Measurements from ENCODE around the gene C19orf73.
"Not testable (repeated sequence)": the region's sequence is repeated elsewhere in the genome, so short reads cannot be mapped to it uniquely, and the experiment has no call there.

The C19orf73 gene

DNA sequence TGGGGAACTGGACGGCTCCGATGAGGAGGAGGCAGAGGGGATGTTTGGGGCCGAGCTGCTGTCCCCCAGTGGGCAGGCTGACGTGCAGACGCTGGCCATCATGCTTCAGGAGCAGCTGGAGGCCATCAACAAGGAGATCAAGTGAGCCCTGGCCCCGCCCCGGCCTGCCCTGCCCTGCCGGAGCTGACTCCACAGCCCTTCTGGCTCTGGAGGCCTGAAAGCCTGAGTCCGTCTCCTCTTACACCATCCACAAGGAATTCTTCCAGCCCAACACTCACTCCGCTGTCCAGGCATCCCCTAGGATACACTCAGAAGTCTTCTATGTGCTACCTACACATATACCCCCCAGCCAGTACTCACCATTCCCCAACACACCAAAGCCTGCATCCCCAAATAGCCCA, 17.8 kb upstream of the C19orf73 start:
- Mint-ChIP-seq H3K36me3 (peaks cover 6% of the 10 kb centered on the region), H3K4me3 (no peak overlapping the region), H3K27me3 (peaks cover 32% of the 10 kb centered on the region), H3K9me3 (no peaks in the 10 kb centered on the region), H3K4me1 (peaks cover 11% of the 10 kb centered on the region), H3K27ac (no peak overlapping the region)
- no peak for ATAC-seq (ENCODE audit: low read depth)
- DNase-seq (ENCODE audit: low spot score in 2 of 2) = no peak

- DNase-seq (ENCODE audit: low spot score in 2 of 2) = no peak
- Mint-ChIP-seq H3K27ac (no peak overlapping the region), H3K27me3 (peaks cover 28% of the 10 kb centered on the region), H3K4me3 (no peak overlapping the region), H3K4me1 (peaks cover 7% of the 10 kb centered on the region), H3K36me3 (peaks cover 4% of the 10 kb centered on the region), H3K9me3 (no peaks in the 10 kb centered on the region)
- no peak for ATAC-seq (ENCODE audit: low read depth)
Measured at GRCh38 chr19:49135686-49136085, 16.7 kb upstream of the C19orf73 start.

- Mint-ChIP-seq H3K27me3 (peaks cover 28% of the 10 kb centered on the region), H3K4me1 (peaks cover 7% of the 10 kb centered on the region), H3K4me3 (peak overlapping the region; percentile 21), H3K36me3 (peaks cover 4% of the 10 kb centered on the region), H3K9me3 (no peaks in the 10 kb centered on the region), H3K27ac (no peak overlapping the region)
- ATAC-seq (ENCODE audit: low read depth) (peak; percentile 55), DNase-seq (ENCODE audit: low spot score in 2 of 2) (no peak)
Measured at GRCh38 chr19:49133621-49134454, 14.9 kb upstream of the C19orf73 start.

GRCh38 chr19:49132974-49133609, 14.1 kb upstream of the C19orf73 start:
- Mint-ChIP-seq H3K4me3 (peak overlapping the region; percentile 21), H3K27ac (no peak overlapping the region)
- no peak for DNase-seq (ENCODE audit: low spot score in 2 of 2)

DNA sequence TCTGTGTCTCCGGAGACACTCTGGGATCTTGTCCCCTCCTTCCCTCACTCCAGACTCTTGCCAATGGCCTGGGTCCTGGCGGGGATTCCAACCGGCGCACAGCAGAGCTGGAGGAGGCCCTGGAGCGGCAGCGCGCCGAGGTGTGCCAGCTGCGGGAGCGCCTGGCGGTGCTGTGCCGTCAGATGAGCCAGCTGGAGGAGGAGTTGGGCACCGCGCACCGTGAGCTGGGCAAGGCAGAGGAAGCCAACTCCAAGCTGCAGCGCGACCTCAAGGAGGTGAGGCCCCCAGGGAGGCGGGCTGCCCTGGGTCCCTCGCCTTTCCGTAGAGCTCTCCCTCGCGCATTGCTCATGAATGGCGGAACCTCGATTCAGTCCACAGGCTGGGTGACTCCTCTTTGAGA, 11.4 kb upstream of the C19orf73 start:
- Mint-ChIP-seq H3K4me1 (peaks cover 15% of the 10 kb centered on the region), H3K27ac (no peak overlapping the region), H3K9me3 (no peaks in the 10 kb centered on the region), H3K27me3 (peaks cover 12% of the 10 kb centered on the region), H3K36me3 (peaks cover 1% of the 10 kb centered on the region), H3K4me3 (no peak overlapping the region)
- DNase-seq (ENCODE audit: low spot score in 2 of 2) (no peak), ATAC-seq (ENCODE audit: low read depth) (no peak)

More at GRCh38 chr19:49132974-49133609, 14.1 kb upstream of the C19orf73 start:
- Mint-ChIP-seq H3K4me1 (peaks cover 13% of the 10 kb centered on the region), H3K36me3 (peaks cover 4% of the 10 kb centered on the region), H3K27me3 (peaks cover 28% of the 10 kb centered on the region), H3K9me3 (no peaks in the 10 kb centered on the region)
- ATAC-seq (ENCODE audit: low read depth) = peak; percentile 18

- ATAC-seq (ENCODE audit: low read depth) = no peak
- Mint-ChIP-seq H3K27ac (no peak overlapping the region), H3K4me1 (peaks cover 15% of the 10 kb centered on the region), H3K36me3 (peaks cover 1% of the 10 kb centered on the region), H3K4me3 (no peak overlapping the region), H3K9me3 (no peaks in the 10 kb centered on the region), H3K27me3 (peaks cover 6% of the 10 kb centered on the region)
- DNase-seq (ENCODE audit: low spot score in 2 of 2) = no peak
Measured at GRCh38 chr19:49129238-49129583, 10.3 kb upstream of the C19orf73 start.

- H3K4me3 Mint-ChIP-seq = peak overlapping the region; percentile 63
- ATAC-seq (ENCODE audit: low read depth) (no peak), DNase-seq (ENCODE audit: low spot score in 2 of 2) (no peak)
- H3K27me3 Mint-ChIP-seq = peaks cover 4% of the 10 kb centered on the region
- no peak overlapping the region for H3K27ac Mint-ChIP-seq
- H3K9me3 Mint-ChIP-seq = no peaks in the 10 kb centered on the region
- H3K4me1 Mint-ChIP-seq = peaks cover 13% of the 10 kb centered on the region
- peaks cover 1% of the 10 kb centered on the region for H3K36me3 Mint-ChIP-seq
Measured at GRCh38 chr19:49128545-49129237, 9.7 kb upstream of the C19orf73 start.

DNA sequence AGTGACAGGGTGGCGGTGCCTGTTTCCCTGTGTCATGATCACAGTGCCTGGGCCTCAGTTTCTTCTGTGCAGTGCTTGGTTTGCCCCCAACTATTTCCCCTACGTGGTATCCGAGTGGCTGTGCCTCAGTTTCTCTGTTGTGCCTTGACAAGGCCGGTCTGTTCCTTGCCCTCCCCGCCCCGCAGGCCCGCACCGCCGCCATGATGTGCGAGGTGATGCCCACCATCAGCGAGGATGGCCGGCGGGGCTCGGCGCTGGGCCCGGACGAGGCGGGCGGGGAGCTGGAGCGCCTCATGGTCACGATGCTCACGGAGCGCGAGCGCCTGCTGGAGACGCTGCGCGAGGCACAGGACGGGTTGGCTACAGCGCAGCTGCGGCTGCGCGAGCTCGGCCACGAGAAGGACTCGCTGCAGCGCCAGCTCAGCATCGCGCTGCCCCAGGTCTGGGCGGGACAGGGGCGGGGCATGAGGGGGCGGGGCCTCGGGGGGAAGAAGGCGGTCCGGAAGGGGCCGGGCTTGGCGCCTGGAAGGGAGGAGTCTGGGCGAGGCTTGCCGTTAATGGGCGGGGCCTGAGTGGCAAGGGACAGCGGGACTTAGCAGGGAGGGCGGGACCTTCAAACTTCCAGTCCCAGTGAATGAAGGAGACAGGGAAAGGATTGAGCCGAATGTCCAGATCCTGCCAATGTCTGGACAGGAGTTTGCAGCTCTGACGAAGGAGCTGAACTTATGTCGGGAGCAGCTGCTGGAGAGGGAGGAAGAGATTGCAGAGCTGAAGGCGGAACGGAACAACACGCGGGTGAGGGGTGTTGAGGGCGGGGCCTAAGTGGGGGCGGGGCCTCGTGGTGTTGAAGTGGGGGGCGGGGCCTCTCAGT, 9.0 kb upstream of the C19orf73 start:
- peak overlapping the region; percentile 88 for H3K4me3 Mint-ChIP-seq
- H3K4me1 Mint-ChIP-seq = peaks cover 7% of the 10 kb centered on the region
- DNase-seq (ENCODE audit: low spot score in 2 of 2) = peak; percentile 87 to 90
- H3K27me3 Mint-ChIP-seq = no peaks in the 10 kb centered on the region
- H3K9me3 Mint-ChIP-seq = no peaks in the 10 kb centered on the region
- H3K27ac Mint-ChIP-seq = peak overlapping the region; percentile 9
- no peaks in the 10 kb centered on the region for H3K36me3 Mint-ChIP-seq
- ATAC-seq (ENCODE audit: low read depth) = peak; percentile 92

GRCh38 chr19:49127225-49127624, 8.3 kb upstream of the C19orf73 start:
- H3K27me3 Mint-ChIP-seq; H3K4me3 Mint-ChIP-seq; H3K9me3 Mint-ChIP-seq; ATAC-seq (ENCODE audit: low read depth); H3K27ac Mint-ChIP-seq; H3K4me1 Mint-ChIP-seq; DNase-seq (ENCODE audit: low spot score in 2 of 2); H3K36me3 Mint-ChIP-seq: not testable (repeated sequence)

GRCh38 chr19:49126575-49126974, 7.6 kb upstream of the C19orf73 start:
- Mint-ChIP-seq H3K27me3 (peaks cover 2% of the 10 kb centered on the region), H3K4me1 (peaks cover 9% of the 10 kb centered on the region), H3K36me3 (no peaks in the 10 kb centered on the region), H3K4me3 (peak overlapping the region; percentile 17), H3K9me3 (no peaks in the 10 kb centered on the region), H3K27ac (no peak overlapping the region)
- DNase-seq (ENCODE audit: low spot score in 2 of 2) (no peak), ATAC-seq (ENCODE audit: low read depth) (no peak)

DNA sequence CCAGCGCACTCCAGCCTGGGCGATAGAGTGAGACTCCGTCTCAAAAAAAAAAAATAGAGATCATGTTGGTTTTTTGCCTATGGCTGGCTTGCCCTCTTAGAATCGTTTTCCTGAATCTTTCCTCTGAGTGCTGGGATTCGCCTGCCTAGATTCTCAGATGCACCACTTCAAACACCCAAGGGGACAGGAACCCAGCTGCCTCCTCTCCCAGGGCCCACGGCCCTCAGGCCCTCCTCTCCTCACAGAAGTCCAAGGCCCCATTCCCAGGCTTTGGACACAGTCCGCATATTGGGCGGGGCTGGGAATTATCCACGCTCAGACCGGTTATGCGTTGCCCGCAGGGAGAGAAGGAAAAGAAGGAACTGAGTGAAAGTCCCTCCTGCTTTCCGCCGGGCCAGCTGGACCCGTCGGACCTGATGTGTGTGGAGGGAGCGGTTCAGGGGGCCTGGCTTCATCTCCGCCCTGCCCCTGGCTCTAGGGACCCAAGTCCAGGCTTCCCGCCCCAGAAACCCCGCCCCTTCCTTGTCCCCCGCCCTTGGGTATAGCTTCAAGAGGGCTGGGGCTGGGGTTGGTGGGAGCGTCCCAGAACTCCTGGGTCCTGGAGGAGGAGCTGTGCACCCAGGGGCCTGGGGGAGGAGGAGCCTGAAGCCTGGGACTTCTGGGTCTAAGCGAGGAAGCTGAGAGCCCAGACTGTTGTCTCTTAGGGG, 6.2 kb upstream of the C19orf73 start:
- H3K4me1 Mint-ChIP-seq = peaks cover 17% of the 10 kb centered on the region
- no peaks in the 10 kb centered on the region for H3K9me3 Mint-ChIP-seq
- DNase-seq (ENCODE audit: low spot score in 2 of 2) = no peak
- H3K4me3 Mint-ChIP-seq = no peak overlapping the region
- no peaks in the 10 kb centered on the region for H3K36me3 Mint-ChIP-seq
- no peak overlapping the region for H3K27ac Mint-ChIP-seq
- ATAC-seq (ENCODE audit: low read depth) = no peak
- peaks cover 9% of the 10 kb centered on the region for H3K27me3 Mint-ChIP-seq

GRCh38 chr19:49123285-49123684, 4.3 kb upstream of the C19orf73 start:
- not testable (repeated sequence) for H3K4me3 Mint-ChIP-seq; H3K36me3 Mint-ChIP-seq; H3K27me3 Mint-ChIP-seq; H3K9me3 Mint-ChIP-seq; ATAC-seq (ENCODE audit: low read depth); DNase-seq (ENCODE audit: low spot score in 2 of 2); H3K27ac Mint-ChIP-seq
- peaks cover 15% of the 10 kb centered on the region for H3K4me1 Mint-ChIP-seq

- not testable (repeated sequence) for DNase-seq (ENCODE audit: low spot score in 2 of 2); H3K4me3 Mint-ChIP-seq; H3K9me3 Mint-ChIP-seq; H3K27me3 Mint-ChIP-seq; H3K36me3 Mint-ChIP-seq; H3K27ac Mint-ChIP-seq; ATAC-seq (ENCODE audit: low read depth)
- peaks cover 21% of the 10 kb centered on the region for H3K4me1 Mint-ChIP-seq
Measured at GRCh38 chr19:49121841-49122240, 2.9 kb upstream of the C19orf73 start.

All from memory B cell (primary cell).